Breast epithelium (tissue), 4 donors: ENCODE measurements around the gene ARHGAP36. TPM values are rescaled to one million over a fixed set of nuclear protein-coding genes. Genes with fewer than 3 reads are reported as not detected.
A peak's percentile ranks its signal among the peaks of the same experiment; 100 is the strongest.

Experiments
- DNase-seq, 2 donors: peaks; one replicate each; pipeline ENCODE4 v3.0.0-alpha.2; 2019; ENCODE audit warnings: low spot score in 2 of 2
- H3K27ac ChIP-seq, 2 donors: fragments of 200-600 bp; sonication (generic) in 1 of 2; one replicate each; pipeline ENCODE4 v1.5.1; 2016 to 2019; ENCODE audit warnings: mild to moderate bottlenecking in 1 of 2
- H3K27me3 ChIP-seq, 2 donors: fragments of 200-600 bp; sonication (generic) in 1 of 2; one replicate each; pipeline versions ENCODE4 v1.5.1 to v1.6.0; 2017 to 2019; ENCODE audit warnings: control low read depth in 1 of 2, mild to moderate bottlenecking in 1 of 2
- H3K36me3 ChIP-seq: fragments of 200-600 bp; one replicate; pipeline ENCODE4 v1.5.1; 2019
- H3K4me1 ChIP-seq, 2 donors: fragments of 200-600 bp; sonication (generic); one replicate each; pipeline ENCODE4 v1.5.1; 2016 to 2019; ENCODE audit warnings: control low read depth in 1 of 2
- H3K4me3 ChIP-seq, 3 donors: fragments of 200-600 bp; sonication (generic); 1 replicate in 2 of 3; 2 replicates in 1 of 3; pipeline ENCODE4 v1.5.1; 2016 to 2019; ENCODE audit warnings: mild to moderate bottlenecking in 3 of 3, moderate library complexity in 2 of 3
- H3K9me3 ChIP-seq, 2 donors: fragments of 200-600 bp; sonication (generic) in 1 of 2; one replicate each; pipeline ENCODE4 v1.5.1; 2016 to 2019; ENCODE audit warnings: control low read depth in 1 of 2
- CTCF ChIP-seq, 3 donors: fragments of 450-650 bp; IDR thresholded peaks; one replicate each; pipeline ENCODE4 v1.5.1; 2016 to 2017; ENCODE audit warnings: antibody characterized with exemption in 3 of 3, mild to moderate bottlenecking in 3 of 3, moderate library complexity in 3 of 3
- POLR2A ChIP-seq: fragments of 450-650 bp; IDR thresholded peaks from one replicate; pipeline ENCODE4 v1.6.1; 2016; ENCODE audit warnings: antibody characterized with exemption, mild to moderate bottlenecking, moderate library complexity
- POLR2AphosphoS5 ChIP-seq, 3 donors: sonication (generic); formaldehyde crosslinking; IDR thresholded peaks; one replicate each; pipeline ENCODE4 v1.6.1; 2017; ENCODE audit warnings: antibody characterized with exemption in 3 of 3
- intact Hi-C: fragments of 100-400 bp; cut with DNase I; formaldehyde crosslinking; loops from one replicate; pipeline ENCODE4 v1.15.1; 2023; ENCODE audit warnings: low total_unique reads
- total RNA-seq, 3 donors: library from RNA; depleted of rRNA; stranded (reverse); fragments of >200 nt; gene quantifications; one replicate each; pipeline ENCODE4 v1.1.0, GENCODE V29; 2016

ARHGAP36 gene
- total RNA-seq = 100 to 1,000 TPM in 1 of 3 donors, 1 to 10 TPM in 1, under 1 TPM in 1; 0.32 to 119 (median 10.0) TPM

GRCh38 chrX:131058136-131058868 lies at the start of gene ARHGAP36:
Gene ARHGAP36, plus strand, starts transcription at chrX:131058346. Its CDS starts 23,320 bp downstream, at chrX:131081666.
- Histone ChIP-seq H3K4me1 (no peaks in the 10 kb centered on the region), H3K36me3 (no peaks in the 10 kb centered on the region), H3K9me3 (no peaks in the 10 kb centered on the region), H3K4me3 (peak within 1 kb of the TSS in 2 of 3 donors; percentile 15 to 47), H3K27me3 (peaks cover 0 to 81% of the 10 kb centered on the region in 2 donors), H3K27ac (no peak within 1 kb of the TSS)
- no peak for DNase-seq
- no peak for TF ChIP-seq POLR2A
- TF ChIP-seq CTCF (IDR thresholded peaks at IDR 0.05) = no peak
- TF ChIP-seq POLR2AphosphoS5 (IDR thresholded peaks at IDR 0.05) = no peak
- intact Hi-C loops = no loop called here

- no peaks in the 10 kb centered on the region for H3K4me1 ChIP-seq
- H3K27me3 ChIP-seq = peaks cover 0 to 69% of the 10 kb centered on the region in 2 donors
- H3K4me3 ChIP-seq = no peak overlapping the region
- DNase-seq = no peak
- H3K9me3 ChIP-seq = no peaks in the 10 kb centered on the region
- H3K36me3 ChIP-seq = no peaks in the 10 kb centered on the region
- no peak overlapping the region for H3K27ac ChIP-seq
- intact Hi-C loops = no loop called here
- TF ChIP-seq CTCF (IDR thresholded peaks at IDR 0.05) = no peak
- TF ChIP-seq POLR2A = no peak
- no peak for TF ChIP-seq POLR2AphosphoS5 (IDR thresholded peaks at IDR 0.05)
Observed at GRCh38 chrX:131010186-131010585, 48.0 kb upstream of the ARHGAP36 start.

- Histone ChIP-seq H3K4me1 (no peaks in the 10 kb centered on the region), H3K27me3 (peaks cover 0 to 55% of the 10 kb centered on the region in 2 donors), H3K9me3 (peaks cover 0 to 11% of the 10 kb centered on the region in 2 donors), H3K27ac (no peak overlapping the region), H3K4me3 (no peak overlapping the region), H3K36me3 (no peaks in the 10 kb centered on the region)
- intact Hi-C loops = no loop called here
- TF ChIP-seq CTCF (IDR thresholded peaks at IDR 0.05) (no peak), POLR2A (no peak), POLR2AphosphoS5 (IDR thresholded peaks at IDR 0.05) (no peak)
- no peak for DNase-seq
Observed at GRCh38 chrX:131025336-131025735, 32.8 kb upstream of the ARHGAP36 start.

GRCh38 chrX:131032354-131033230 lies 25.6 kb upstream of the ARHGAP36 start:
- Histone ChIP-seq H3K27ac (no peak overlapping the region), H3K9me3 (no peaks in the 10 kb centered on the region)
- intact Hi-C loops = no loop called here

More at GRCh38 chrX:131032354-131033230, 25.6 kb upstream of the ARHGAP36 start:
- H3K4me3 ChIP-seq = no peak overlapping the region
- TF ChIP-seq CTCF (IDR thresholded peaks at IDR 0.05) = no peak
- TF ChIP-seq POLR2A = no peak
- TF ChIP-seq POLR2AphosphoS5 (IDR thresholded peaks at IDR 0.05) = no peak
- no peaks in the 10 kb centered on the region for H3K4me1 ChIP-seq
- H3K36me3 ChIP-seq = no peaks in the 10 kb centered on the region
- peaks cover 0 to 71% of the 10 kb centered on the region in 2 donors for H3K27me3 ChIP-seq
- no peak for DNase-seq
